LNCAP (cell line): ENCODE measurements around the gene FHIT.

ENCODE experiments used
- TF ChIP-seq, protein P1 (sequence below): fragments of 450-650 bp; IDR thresholded peaks from 2 replicates; pipeline ENCODE4 v1.5.1; 2017; ENCODE audit warnings: mild to moderate bottlenecking

Gene FHIT

DNA sequence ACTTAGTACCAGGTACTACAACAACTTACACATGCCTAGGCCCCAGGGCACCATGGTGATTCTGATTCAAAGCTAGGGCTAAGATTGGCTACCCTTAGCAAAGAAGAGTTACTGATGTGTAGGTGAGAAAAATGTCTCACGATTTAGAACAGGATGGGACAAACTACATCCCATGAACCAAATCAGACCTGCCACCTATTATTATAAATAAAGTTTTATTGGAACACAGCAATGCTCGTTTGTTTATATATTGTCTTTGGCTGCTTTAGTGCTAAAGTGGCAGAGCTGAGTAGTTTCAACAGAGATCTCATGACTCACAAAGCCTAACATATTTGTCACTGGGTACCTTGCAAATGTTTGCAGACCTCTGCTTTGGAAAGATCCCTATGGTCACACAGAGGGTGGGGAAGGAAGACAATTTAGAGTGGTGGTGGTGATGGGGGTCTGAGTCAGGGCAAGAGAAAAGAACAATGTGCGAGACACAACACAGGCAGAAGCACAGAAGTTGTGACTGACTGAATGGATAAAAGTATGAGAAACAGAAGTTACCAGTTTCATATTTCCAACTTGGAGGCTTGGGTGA is 1430.8 kb downstream of the FHIT start:
- TF ChIP-seq, protein P1, sequence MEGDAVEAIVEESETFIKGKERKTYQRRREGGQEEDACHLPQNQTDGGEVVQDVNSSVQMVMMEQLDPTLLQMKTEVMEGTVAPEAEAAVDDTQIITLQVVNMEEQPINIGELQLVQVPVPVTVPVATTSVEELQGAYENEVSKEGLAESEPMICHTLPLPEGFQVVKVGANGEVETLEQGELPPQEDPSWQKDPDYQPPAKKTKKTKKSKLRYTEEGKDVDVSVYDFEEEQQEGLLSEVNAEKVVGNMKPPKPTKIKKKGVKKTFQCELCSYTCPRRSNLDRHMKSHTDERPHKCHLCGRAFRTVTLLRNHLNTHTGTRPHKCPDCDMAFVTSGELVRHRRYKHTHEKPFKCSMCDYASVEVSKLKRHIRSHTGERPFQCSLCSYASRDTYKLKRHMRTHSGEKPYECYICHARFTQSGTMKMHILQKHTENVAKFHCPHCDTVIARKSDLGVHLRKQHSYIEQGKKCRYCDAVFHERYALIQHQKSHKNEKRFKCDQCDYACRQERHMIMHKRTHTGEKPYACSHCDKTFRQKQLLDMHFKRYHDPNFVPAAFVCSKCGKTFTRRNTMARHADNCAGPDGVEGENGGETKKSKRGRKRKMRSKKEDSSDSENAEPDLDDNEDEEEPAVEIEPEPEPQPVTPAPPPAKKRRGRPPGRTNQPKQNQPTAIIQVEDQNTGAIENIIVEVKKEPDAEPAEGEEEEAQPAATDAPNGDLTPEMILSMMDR: no peak

DNA sequence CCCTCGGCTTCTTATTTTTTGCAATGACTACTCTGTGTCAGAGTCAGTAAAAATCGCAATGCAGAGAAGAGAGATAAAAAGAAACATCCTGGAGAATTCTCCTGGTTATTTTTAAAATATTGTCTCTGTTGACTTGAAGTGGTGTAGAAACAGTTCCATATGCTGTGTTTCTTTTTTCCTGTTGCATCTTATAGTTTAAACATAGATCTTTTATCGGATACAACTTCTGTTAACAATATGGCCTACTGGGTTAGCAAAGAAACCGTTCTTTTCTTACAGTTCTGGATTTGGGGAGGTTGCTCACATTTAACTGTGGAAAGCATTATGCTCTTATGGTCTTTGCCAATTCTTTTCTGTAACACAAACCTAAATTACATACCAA is 1432.3 kb downstream of the FHIT start:
- TF ChIP-seq, protein P1: no peak

DNA sequence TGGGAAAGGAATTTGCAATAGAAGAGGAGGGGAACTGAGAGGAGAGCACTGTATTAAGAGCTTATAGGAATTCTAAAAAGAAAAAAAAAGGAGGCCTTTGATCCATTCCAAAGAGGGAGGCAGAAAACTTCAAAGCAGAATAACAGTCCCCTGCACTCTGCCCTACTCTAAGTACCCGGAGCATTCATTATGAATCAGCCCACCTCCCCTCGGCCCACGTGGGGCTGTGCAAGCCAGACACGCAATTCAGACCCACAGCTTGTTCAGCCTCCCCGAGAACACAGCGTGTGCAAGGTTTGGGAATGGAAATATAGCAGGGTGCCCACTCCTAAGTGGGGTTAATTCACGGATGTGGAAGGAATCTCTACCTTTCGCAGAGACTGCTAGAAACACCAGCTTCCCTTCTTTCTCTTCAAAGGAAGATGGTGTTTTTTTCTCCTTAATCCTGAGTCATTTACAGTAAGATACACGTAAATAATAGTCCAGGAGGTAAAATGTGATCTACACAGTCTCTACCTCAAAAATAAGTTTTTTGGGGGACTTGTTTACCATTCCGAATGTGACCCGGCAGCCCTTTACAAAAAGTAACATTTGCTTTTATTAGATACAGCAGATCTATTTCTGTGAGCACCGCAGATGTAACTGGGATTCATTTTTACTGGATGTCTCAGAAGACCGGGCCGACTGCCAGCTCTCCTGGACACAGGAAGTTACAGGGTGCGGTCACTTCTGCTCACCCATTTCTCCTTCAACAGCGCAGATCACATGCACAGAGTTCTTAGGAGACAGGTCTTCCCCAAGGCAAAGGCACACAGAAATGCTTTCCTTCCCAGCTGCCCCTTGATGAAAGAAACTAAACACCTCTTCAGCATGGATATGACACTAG is 1433.0 kb downstream of the FHIT start:
- TF ChIP-seq, protein P1: no peak

DNA sequence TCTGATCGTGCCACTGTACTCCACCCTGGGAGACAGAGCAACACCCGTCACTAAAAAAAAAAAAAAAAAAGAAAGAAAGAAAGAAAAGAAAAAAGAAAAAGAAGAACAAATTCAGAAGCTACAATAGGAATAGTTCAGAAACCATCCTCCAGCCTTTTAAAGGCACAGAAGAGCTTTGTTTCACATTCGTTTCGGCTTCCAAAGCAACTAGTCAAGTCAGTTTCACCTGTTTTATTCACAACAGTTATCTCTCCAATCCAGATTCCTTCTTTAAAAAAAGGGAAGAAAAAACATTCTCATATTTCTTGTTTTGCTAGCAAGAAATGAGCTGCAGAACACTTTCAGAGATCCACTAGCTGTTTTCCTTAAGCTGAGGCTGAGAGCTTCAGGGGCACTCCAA is 1433.7 kb downstream of the FHIT start:
- TF ChIP-seq, protein P1: no peak

DNA sequence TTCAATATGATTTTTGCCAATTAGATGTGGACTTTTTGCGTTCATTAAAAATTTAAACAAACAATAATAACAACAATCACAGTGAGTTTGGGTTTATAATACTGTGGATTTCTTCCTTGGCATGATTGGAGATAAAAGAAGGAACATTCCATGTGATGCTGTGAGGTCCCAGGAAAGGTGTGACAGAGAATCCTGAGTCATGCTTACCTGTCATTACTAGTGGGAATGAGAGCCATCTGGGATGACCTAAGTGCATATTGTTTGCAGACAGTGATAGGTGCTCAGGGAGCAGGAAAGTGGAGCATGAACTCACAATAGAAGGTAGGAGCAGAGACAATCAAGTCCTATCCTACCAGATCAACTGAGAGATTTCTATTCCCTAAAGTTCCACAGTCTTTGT is 1434.9 kb downstream of the FHIT start:
- TF ChIP-seq, protein P1: no peak

DNA sequence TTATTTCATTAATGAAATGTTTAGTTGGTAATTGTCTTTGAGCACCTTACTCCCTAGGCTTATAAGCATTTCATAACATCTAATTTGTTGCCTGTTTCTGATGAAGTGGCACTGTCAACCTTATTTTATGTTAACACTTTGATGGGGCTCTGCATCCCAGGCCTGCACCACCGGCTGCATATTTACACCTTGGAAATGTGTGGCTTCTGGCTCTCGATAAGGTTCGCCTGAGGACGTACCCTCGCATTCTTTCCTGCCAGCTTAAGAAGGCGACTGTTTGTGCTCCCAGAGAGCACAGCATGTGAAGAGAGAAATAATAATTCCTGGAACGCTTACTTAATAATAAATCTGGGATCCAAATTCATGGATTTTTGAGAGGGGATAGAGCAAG is 1438.1 kb downstream of the FHIT start:
- TF ChIP-seq, protein P1: no peak

DNA sequence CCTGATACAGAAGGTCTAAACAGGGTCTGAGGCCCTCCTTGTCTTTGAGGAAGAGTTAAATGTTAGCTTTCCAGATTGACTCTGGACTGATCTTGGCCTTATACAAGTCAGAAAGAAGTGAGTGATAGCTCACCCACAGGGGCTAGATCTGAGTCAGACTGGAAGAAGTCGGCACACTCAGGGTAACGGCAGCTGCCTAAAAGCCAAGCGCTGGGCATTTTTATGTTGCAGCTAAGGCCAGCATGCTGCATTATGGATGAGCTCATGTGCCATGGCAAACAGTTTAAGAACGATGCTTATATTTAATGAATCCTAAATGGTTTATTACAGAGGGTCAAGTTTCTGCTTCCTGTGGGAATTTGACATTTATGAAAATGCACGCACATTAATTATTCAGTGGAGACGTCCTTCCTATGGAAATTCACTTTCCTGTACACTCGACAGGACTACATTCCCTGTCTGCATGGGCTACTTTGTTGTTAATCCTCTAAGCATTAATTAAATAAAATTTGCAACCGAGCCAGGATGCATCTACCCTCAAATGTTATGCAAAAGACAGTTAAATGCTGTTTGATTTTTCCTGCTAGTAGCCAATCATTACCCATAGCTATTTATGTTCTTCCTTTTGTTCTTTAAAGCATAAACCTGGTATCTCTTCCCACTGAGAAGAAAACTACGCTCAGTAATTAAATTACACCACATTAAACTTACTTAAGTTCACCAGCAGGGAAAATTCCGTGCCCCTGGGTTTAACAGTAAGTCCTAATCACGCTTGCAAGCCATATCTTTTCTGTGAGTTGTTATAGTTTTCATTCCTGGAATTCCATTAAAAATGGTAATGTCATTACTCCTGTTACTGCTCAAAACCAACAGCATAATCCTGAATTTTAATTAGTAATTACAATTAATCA is 1438.8 kb downstream of the FHIT start:
- TF ChIP-seq, protein P1: no peak
